NCI-H187 treated with DMSO at 0.1 percent for 48 hours (cell line): ENCODE measurements around the gene GALNT7.
A peak's percentile ranks its signal among the peaks of the same experiment; 100 is the strongest.
"Not testable (repeated sequence)": the region's sequence is repeated elsewhere in the genome, so short reads cannot be mapped to it uniquely, and the experiment has no call there.

ENCODE experiments used
- DNase-seq: peaks from one replicate; lab custom pipeline; 2025; lab: John Stamatoyannopoulos, UW

The GALNT7 gene, protein sequence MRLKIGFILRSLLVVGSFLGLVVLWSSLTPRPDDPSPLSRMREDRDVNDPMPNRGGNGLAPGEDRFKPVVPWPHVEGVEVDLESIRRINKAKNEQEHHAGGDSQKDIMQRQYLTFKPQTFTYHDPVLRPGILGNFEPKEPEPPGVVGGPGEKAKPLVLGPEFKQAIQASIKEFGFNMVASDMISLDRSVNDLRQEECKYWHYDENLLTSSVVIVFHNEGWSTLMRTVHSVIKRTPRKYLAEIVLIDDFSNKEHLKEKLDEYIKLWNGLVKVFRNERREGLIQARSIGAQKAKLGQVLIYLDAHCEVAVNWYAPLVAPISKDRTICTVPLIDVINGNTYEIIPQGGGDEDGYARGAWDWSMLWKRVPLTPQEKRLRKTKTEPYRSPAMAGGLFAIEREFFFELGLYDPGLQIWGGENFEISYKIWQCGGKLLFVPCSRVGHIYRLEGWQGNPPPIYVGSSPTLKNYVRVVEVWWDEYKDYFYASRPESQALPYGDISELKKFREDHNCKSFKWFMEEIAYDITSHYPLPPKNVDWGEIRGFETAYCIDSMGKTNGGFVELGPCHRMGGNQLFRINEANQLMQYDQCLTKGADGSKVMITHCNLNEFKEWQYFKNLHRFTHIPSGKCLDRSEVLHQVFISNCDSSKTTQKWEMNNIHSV

GRCh38 chr4:173168396-173169177, at the start of gene GALNT7:
GALNT7 (plus strand) TSS chr4:173168811; CDS start chr4:173168836, 25 bp downstream.
- peak; percentile 21 for DNase-seq

DNA sequence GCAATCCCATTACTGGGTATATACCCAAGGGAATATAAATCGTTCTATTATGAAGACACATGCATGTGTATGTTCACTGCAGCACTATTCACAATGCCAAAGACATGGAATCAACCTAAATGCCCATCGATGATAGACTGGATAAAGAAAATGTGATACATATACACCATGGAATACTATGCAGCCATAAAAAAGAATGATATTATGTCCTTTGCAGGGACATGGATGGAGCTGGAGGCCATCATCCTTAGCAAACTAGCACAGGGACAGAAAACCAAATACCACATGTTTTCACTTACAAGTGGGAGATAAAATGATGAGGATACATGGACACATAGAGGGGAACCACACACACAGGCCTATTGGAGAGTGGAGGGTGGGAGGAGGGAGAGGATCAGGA, 49.8 kb upstream of the GALNT7 start:
- not testable (repeated sequence) for DNase-seq

DNA sequence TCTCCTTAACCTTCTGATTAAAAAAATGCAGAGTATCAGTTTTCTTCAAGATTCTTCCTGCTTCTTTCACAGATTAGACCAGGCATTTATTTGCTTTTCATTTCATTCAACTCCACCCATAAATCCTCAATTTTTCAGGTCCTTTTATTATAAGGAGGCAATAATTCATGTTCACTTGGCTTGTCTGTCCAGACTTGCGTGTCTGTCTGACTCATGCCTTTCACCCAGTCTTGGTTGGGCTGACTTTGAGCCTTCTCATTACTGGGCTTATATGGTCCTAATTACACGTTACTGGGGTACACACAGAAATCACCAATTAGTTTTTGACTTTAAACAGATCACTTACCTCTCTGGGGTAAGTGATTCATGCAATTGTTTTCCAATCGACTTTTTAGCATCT, 48.8 kb upstream of the GALNT7 start:
- DNase-seq, result no peak

DNA sequence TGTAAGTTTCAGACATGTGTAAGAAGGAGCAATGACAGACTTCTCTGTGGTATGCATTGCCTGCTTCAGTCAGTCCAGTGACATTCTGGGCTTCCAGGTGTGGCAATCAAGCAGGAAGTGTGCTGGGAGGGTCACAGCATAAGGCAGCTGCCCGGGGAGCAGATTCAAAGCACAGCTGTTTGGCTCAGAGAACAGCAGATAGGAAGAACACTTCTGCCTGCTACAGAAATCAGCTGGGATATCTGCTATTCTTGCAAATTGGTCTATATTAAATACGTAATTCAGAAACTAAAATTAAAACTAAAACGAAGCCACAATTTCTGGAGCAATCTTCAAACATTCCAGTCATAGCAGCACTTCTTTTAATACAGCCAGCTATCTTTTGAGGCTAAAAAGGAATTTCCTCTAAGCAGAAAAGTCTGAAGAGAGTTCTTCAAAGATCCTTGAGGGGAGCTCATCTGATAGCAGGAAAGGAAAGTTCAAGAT, 47.5 kb upstream of the GALNT7 start:
- no peak for DNase-seq

DNA sequence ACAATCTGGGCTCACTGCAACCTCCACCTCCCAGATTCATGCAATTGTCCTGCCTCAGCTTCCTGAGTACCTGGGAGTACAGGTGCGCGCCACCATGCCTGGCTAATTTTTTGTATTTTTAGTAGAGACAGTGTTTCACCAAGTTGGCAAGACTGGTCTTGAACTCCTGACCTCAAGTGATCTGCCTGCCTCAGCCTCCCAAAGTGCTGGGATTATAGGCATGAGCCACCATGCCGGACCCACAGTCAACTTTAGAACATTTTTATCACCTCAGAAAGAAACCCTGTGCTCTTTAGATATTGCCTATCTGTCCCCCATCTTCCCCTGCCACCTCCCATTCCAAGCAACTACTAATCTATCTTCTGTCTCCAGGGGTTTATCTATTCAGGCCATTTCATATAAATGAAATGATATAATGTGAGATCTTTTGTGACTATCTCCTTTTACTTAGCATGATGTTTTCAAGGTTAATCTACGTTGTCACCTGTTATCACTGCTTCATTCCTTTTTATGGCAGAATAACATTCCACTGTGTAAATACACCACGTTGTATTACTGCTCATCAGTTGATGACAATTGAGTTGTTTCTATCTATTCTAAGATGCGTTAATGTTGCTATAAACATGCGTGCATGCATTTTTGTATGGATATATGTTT, 44.3 kb upstream of the GALNT7 start:
- DNase-seq, result no peak

DNA sequence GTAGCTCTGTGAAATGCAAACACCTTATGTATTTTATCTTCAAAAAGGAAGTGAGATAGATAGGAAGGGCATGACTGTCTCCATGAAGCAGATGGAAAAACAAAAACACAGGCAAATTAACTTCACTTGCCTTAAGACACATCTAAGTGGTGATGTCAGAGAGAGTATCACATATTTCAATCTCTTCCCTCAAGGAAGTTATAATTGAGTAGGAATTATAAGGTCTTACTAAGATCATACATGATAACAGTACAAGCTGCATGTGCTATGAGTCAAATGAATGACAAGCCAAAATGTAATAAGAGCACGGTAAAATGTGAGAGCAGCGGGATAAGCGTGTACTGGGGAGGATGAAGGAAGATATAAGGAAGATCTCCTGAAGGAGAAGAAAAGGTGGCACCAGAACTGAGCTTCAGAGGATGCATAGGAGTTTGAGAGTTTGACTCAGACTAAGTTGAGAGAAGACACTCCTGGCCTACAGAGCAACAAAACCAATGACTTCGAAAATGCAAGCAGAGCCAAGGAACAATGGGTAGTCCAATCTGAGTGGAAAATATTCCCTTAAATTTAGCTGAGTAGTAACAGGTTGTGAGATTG, 43.3 kb upstream of the GALNT7 start:
- DNase-seq, result no peak

DNA sequence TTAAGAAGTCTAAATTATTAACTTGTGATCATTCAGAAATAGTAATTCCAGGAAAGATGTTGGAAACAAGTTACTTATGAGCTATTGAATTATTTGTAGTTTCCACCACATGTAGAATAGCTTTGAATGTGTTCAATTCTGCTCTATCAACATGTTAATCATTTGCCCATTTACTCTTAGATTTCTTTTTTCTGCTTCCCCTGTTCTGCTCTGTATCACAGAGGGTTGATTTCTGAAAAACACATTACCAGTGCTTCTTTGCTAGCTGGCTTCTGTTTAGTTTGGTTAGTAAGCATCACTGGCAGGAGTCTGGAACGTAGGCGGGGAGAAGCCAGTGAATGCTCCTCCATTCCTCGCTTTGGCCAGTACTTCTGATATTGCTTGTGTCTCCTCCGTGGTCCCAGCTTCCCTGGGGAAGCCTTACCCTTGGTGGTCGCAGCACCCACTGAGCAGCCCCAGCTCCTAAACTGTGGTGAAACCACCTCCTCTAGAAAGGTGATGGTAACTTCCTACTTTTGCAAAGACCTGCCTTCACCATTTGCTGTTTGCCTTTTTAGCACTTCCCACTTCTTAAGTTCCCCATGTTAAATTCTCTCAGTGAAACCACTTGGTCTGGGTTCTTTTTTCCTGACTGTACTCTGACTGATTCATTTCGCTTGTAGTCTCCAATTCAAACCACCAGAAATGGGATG, 40.3 kb upstream of the GALNT7 start:
- DNase-seq, result no peak

- no peak for DNase-seq
Observed at GRCh38 chr4:173130687-173131086, 37.9 kb upstream of the GALNT7 start.

- no peak for DNase-seq
Observed at GRCh38 chr4:173134426-173134825, 34.2 kb upstream of the GALNT7 start.

DNA sequence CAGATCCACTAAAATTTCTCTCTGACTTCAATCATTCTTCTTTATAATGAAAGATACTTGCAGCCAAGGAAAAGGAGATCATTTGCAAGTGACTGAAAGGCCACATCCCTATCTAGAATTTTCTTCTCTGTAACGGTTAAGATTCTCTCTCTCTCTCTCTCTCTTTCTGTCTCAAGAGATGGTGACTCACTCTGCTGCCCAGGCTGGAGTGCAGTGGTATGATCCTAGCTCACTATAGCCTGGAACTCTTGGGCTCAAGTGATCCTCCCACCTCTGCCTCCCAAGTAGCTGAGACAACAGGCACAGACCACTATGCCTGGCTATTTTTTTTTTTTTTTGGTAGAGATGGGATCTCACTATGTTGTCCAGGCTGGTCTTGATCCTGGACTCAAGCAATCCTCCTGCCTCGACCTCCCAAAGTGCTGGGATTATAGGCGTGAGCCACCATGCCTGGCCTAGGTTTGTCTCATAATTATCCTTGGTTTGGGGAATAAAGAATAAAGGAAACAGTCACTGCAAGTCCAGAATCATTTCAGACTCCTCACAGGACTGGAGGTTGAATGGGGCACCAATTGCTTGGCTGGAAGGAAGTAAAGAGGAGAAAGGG, 33.3 kb upstream of the GALNT7 start:
- DNase-seq, result no peak

GRCh38 chr4:173138624-173139023, 30.0 kb upstream of the GALNT7 start:
- no peak for DNase-seq

- DNase-seq, result no peak
Observed at GRCh38 chr4:173139561-173139960, 29.1 kb upstream of the GALNT7 start.

DNA sequence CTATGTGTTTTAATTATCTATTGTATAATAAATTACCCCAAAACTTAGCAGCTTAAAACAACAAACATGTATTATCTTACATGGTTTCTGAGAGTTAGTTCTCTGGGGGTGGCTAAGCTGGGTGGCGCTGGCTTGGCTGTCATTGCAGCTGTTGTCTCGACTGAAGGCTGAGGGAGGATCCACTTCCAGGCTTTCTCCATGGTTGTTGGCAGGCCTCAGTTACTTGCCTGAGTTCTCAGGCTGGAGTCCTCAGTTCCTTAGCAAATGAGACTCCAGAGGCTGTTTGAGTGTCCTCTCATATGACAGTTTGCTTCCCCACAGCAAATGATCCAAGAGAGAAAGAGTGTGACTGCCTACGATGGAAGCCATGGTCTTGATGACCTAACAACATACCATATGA, 23.5 kb upstream of the GALNT7 start:
- DNase-seq, result no peak

- no peak for DNase-seq
Observed at GRCh38 chr4:173146456-173146855, 22.2 kb upstream of the GALNT7 start.

DNA sequence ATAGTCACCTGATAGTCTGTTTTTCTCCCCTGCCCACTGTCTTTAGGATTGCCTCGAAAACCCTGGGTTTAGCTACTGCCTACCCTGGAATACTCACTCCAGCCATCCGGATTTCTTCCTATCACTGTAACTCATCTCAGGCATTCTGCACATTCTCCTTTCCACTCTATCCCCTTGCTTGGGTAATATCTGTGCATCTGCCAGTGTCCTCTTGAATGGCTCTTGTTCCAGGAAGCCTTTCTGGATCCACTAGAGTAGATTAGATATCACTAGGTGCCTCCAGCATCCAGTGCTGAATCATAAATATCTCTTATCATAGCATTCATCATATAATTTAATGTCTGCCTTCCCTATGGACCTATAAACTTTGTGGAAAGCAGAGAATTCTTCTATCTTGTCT, 17.1 kb upstream of the GALNT7 start:
- no peak for DNase-seq

GRCh38 chr4:173152104-173152503, 16.5 kb upstream of the GALNT7 start:
- no peak for DNase-seq

- DNase-seq, result no peak
Observed at GRCh38 chr4:173153445-173153844, 15.2 kb upstream of the GALNT7 start.

DNA sequence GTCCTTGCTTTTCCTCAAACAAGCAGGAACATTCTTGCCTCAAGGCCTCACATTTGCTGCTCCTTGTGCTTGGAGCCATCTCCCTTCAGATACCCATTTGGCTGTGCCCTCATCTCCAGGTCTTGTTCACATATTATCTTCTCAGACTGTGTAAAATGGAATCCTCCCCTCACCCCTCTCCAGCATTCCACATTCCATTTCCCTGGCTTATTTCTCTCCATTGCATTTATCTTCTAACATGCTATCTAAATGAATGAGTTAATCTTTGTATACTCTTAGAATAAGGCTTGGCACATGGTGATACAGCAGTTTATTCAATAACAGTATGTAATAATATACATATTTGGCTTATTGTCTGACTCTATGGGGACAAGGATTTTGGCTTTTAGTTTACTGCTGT, 8.8 kb upstream of the GALNT7 start:
- DNase-seq, result no peak

DNA sequence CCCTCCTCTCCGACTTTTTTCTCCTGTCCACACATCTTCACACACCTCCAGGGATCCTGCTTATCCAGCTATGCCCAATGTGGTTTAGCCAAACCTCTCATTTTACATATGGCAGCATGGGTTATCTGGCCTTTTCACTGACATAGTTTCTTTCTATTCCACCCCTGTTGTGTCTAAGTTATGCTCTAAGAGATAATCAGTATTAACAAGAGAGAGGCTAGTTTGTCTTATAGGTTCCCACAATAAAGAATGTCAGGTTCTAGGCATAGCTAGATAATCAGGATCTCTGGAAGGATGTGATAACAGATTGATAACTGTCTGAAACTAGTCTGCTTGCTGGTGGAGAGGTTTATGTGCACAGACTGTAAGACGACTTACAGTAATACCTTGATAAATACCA, 7.7 kb upstream of the GALNT7 start:
- no peak for DNase-seq

DNA sequence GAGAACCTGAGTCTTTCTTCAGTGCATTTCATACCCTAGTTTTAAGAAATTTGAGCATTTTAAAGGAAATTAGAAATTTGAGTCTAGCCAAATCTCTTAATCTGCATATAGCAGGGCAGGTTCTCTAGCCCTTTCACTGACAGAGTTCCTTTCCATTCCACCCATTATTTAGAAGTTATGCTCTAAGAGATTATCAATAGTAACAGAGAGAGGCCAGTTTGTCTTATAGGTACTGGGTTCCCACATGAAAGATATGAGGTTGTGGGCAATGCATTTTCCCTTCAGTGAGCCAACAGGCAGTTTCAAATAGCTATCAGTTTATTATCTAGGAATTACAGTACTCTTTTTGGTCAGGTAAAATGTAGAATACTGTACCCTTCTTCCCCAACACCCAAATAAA, 7.3 kb upstream of the GALNT7 start:
- no peak for DNase-seq

DNA sequence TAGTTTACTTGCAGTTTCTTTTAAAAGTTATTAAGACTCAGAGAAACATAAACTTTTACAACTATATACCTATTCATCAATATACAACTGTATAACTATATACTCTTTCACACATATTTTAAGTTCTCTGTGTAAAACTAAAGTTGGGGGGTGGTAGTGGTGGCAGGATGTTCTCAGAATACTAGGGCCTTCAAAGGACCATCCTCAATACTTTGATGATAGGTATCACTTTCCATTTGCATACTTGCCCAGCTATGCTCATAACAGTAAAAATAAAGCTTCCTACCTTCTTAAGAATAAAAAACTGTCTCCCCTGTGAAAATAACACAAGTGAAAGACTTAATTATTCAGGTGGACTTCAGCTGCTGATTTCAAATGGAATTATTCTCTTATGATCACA, 2.9 kb upstream of the GALNT7 start:
- DNase-seq, result no peak
